Measurements from ENCODE around the gene MRGPRE.

The MRGPRE gene

DNA sequence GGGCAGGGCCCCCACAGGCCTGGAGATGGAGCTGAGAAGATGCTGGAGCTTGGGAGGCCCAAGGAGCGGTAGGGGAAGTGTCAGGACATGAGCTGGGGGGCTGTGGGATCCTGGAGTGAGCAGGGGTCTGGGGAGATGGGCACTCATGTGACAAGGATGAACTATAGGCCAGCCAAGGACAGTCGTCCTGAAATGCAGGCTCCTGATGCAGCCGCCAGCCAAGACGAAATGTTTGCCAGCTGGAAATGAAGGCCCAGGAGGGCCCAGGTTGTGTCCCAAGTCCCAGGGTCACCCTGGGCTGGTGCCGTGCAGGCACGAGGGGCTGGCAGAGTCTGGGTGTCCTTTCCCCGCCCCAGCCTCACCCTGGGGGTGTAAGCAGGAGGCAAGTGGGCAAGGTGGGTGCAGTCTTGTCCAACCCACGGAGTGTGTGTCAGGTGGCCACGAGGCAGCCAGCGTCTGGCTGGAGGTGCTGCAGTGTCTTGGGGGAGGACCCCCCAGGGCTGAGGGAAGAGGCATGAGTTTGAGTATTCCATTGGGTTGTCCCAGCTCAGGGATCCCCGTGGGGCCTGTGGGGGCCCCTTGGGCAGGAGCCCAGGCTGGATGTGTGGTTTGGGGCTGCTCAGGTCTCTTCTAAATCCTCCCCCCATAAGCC, 35.0 kb downstream of the MRGPRE start:
- TF ChIP-seq, protein P1, sequence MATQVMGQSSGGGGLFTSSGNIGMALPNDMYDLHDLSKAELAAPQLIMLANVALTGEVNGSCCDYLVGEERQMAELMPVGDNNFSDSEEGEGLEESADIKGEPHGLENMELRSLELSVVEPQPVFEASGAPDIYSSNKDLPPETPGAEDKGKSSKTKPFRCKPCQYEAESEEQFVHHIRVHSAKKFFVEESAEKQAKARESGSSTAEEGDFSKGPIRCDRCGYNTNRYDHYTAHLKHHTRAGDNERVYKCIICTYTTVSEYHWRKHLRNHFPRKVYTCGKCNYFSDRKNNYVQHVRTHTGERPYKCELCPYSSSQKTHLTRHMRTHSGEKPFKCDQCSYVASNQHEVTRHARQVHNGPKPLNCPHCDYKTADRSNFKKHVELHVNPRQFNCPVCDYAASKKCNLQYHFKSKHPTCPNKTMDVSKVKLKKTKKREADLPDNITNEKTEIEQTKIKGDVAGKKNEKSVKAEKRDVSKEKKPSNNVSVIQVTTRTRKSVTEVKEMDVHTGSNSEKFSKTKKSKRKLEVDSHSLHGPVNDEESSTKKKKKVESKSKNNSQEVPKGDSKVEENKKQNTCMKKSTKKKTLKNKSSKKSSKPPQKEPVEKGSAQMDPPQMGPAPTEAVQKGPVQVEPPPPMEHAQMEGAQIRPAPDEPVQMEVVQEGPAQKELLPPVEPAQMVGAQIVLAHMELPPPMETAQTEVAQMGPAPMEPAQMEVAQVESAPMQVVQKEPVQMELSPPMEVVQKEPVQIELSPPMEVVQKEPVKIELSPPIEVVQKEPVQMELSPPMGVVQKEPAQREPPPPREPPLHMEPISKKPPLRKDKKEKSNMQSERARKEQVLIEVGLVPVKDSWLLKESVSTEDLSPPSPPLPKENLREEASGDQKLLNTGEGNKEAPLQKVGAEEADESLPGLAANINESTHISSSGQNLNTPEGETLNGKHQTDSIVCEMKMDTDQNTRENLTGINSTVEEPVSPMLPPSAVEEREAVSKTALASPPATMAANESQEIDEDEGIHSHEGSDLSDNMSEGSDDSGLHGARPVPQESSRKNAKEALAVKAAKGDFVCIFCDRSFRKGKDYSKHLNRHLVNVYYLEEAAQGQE (IDR thresholded peaks at IDR 0.05; ENCODE audit: insufficient read depth in 1 of 2, low read depth in 2 of 2, low read length in 2 of 2): no peak
- no peak for TF ChIP-seq TAF1 (IDR thresholded peaks at IDR 0.05; ENCODE audit: borderline replicate concordance, insufficient read depth, low read length)
- TF ChIP-seq FOXP2 (optimal IDR thresholded peaks at IDR 0.05; ENCODE audit: borderline replicate concordance, extremely low read depth, extremely low read length, insufficient read depth): no peak
- TF ChIP-seq SIN3A (IDR thresholded peaks at IDR 0.05; ENCODE audit: borderline replicate concordance, insufficient read depth, low read length): no peak
- TF ChIP-seq POLR2AphosphoS5 (IDR thresholded peaks at IDR 0.05; ENCODE audit: low read depth, low read length): no peak

DNA sequence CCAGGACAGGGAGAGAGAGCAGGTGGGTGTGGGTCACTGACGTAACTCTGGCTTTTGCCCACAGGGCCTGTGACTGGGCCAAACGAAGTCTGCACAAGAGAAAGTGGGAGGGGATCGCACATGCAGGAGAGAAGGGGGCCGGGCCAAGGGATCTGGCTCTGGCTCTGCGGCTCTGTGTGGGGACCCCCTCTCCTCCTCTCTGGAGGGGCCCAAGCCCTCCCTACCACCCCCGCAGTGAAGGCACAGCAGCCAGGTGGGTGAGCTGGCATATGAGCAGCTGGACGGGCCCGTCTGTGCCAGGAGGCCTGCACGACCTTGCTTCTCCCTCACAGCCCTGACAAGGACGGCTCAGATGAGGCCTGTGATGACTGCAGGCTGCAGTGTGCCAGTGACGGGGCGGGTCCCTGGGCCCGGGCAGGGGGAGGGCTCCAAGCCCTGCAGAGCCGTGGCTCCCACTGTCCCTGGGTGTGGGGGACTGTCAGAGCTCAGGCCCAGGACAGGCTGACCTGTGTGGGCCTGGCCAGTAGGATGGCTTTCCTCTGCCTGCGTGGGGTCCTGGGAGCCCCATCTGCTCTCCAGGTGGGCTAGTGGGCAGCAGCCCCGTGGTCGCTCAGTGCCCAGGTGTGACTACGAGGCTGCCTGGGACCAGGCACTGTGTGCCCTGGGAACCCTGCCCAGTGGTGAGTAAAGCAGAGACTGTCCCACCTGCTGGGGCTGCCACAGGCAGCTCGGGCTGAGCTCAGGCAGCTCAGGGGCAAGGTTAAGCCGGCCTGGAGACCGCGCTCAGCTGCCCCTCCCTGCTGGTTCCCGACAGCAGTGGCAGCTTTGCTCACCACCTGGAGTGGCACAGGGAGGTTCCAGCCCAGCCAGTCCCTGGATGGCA, 35.8 kb downstream of the MRGPRE start:
- TF ChIP-seq TAF1 (IDR thresholded peaks at IDR 0.05; ENCODE audit: borderline replicate concordance, insufficient read depth, low read length) (no peak), FOXP2 (optimal IDR thresholded peaks at IDR 0.05; ENCODE audit: borderline replicate concordance, extremely low read depth, extremely low read length, insufficient read depth) (no peak), SIN3A (IDR thresholded peaks at IDR 0.05; ENCODE audit: borderline replicate concordance, insufficient read depth, low read length) (no peak), POLR2AphosphoS5 (IDR thresholded peaks at IDR 0.05; ENCODE audit: low read depth, low read length) (no peak)
- TF ChIP-seq, protein P1 (IDR thresholded peaks at IDR 0.05; ENCODE audit: insufficient read depth in 1 of 2, low read depth in 2 of 2, low read length in 2 of 2): no peak

DNA sequence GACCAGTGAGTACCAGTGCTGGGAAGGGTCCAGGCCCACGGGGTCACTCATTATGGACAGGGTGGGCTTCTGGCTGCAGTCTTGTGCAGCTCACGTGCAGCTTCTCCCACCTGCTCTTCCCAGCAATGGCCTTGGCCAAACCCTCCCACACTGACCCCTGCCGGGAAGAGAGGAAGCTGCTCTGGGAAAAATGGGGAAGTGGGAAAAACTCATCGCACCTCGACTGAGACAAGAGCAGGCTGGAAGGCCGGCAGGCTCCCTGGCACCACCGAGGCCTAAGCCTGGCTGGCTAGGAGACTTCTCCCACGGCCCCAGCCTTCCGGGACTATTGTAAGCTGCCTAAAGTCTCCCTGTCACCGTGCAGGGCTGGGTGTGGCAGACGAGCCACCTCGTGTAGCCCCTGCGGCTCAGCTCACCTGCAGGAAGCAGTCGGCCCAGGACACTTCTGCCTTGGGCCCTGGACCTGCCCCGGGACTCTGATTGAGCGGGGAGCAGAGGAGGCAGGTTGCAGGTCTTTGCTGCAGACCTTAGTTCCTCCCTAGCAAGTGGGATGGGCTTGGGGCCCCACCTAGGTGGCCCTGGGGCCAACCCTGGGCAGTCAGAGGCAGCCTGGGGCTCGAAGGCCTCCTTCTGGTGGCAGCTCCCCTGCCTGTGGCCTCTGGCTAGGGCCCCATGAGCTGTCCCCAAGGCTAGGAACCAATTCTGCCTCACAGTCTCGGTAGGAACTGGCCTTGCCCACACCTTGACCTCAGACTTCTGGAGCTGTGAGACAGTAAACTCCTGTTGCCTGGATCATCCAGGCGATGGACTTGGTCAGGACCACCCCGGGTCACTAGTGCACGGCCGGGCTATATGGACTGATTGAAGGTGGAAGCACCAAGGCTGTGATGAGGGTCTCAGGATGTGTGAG, 36.7 kb downstream of the MRGPRE start:
- TF ChIP-seq, protein P1 (IDR thresholded peaks at IDR 0.05; ENCODE audit: insufficient read depth in 1 of 2, low read depth in 2 of 2, low read length in 2 of 2): no peak
- TF ChIP-seq FOXP2 (optimal IDR thresholded peaks at IDR 0.05; ENCODE audit: borderline replicate concordance, extremely low read depth, extremely low read length, insufficient read depth): no peak
- no peak for TF ChIP-seq TAF1 (IDR thresholded peaks at IDR 0.05; ENCODE audit: borderline replicate concordance, insufficient read depth, low read length)

DNA sequence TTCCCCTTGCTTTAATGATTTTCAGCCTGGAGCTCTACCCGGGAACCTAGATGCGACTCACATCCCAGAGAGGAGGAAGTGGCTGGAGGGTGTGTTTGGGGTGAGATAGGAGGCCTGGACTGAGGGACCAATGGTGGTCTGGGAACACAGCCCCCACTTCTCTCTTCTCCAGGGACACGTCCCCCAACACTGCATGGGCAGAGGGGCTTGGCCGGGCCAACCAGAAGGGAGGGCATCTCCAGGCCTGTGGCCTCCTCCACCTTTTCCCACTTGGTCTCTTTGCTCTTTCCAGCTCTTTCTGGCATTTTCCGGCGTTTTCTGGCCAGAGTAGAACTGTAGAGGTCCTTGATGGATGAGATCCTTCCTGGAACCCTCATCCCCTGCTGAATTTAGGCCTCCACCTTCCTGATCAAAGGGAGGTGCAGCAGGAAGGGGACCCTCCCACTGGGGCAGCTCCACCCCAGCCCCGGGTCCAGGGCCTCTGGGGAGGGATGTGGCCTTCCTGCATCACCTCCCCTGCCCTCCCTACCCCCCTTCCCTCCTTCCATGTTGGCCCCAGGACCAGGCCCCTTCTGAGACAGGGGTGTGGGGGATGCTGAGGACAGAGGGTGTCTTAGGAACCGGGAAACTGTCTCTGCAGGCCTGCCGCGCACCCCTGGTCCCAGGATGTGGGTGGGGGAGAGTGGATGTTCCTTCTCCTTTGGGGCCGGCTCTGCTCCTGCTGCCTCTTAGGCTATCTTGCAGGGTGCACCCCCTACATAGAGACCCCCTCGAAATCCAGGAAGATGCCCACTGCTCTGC, 38.0 kb downstream of the MRGPRE start:
- TF ChIP-seq FOXP2 (optimal IDR thresholded peaks at IDR 0.05; ENCODE audit: borderline replicate concordance, extremely low read depth, extremely low read length, insufficient read depth) (no peak), POLR2AphosphoS5 (IDR thresholded peaks at IDR 0.05; ENCODE audit: low read depth, low read length) (no peak), TAF1 (IDR thresholded peaks at IDR 0.05; ENCODE audit: borderline replicate concordance, insufficient read depth, low read length) (no peak), SIN3A (IDR thresholded peaks at IDR 0.05; ENCODE audit: borderline replicate concordance, insufficient read depth, low read length) (no peak)
- TF ChIP-seq, protein P1 (IDR thresholded peaks at IDR 0.05; ENCODE audit: insufficient read depth in 1 of 2, low read depth in 2 of 2, low read length in 2 of 2): no peak

All from PFSK-1 (cell line).